Cardiac ventricle fibroblast (primary cell): ENCODE results near the gene M1AP. TPM values are rescaled to one million over a fixed set of nuclear protein-coding genes. Genes with fewer than 3 reads are reported as not detected.

Experiments used
- total RNA-seq: library from RNA; depleted of rRNA; stranded (reverse); fragments of >200 nt; gene quantifications from 2 replicates; pipeline ENCODE4 v1.2.3, GENCODE V29; 2015

Gene M1AP, protein sequence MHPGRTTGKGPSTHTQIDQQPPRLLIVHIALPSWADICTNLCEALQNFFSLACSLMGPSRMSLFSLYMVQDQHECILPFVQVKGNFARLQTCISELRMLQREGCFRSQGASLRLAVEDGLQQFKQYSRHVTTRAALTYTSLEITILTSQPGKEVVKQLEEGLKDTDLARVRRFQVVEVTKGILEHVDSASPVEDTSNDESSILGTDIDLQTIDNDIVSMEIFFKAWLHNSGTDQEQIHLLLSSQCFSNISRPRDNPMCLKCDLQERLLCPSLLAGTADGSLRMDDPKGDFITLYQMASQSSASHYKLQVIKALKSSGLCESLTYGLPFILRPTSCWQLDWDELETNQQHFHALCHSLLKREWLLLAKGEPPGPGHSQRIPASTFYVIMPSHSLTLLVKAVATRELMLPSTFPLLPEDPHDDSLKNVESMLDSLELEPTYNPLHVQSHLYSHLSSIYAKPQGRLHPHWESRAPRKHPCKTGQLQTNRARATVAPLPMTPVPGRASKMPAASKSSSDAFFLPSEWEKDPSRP
- total RNA-seq = 0.06 TPM in 1 of 2 replicates, not detected in the other

DNA sequence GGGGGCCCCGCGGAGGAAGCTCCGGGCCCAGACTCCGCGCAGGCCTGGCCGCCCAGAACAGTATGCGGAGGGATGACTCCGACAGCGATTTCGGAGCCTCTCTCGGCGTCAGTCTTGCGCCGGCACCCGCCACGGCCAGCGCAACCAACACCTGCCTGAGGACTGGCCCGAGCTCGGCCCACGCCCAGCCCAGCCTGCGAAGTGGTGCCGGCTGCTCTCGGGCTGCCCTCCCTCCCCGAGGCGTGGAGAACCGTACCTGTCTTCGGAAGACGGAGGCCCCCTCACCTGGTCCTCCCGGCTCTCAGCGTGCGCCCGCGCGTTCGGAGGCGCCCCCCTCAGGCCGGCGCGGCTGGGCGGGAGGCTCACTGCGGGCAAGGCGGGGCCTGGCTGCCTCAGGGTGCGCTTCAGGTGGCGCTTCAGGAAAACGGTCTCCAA, at the start of gene M1AP:
Gene M1AP (minus strand): TSS at position 322 of the 435 bp plus-strand sequence. CDS start 8,055 bp downstream, outside the sequence.

DNA sequence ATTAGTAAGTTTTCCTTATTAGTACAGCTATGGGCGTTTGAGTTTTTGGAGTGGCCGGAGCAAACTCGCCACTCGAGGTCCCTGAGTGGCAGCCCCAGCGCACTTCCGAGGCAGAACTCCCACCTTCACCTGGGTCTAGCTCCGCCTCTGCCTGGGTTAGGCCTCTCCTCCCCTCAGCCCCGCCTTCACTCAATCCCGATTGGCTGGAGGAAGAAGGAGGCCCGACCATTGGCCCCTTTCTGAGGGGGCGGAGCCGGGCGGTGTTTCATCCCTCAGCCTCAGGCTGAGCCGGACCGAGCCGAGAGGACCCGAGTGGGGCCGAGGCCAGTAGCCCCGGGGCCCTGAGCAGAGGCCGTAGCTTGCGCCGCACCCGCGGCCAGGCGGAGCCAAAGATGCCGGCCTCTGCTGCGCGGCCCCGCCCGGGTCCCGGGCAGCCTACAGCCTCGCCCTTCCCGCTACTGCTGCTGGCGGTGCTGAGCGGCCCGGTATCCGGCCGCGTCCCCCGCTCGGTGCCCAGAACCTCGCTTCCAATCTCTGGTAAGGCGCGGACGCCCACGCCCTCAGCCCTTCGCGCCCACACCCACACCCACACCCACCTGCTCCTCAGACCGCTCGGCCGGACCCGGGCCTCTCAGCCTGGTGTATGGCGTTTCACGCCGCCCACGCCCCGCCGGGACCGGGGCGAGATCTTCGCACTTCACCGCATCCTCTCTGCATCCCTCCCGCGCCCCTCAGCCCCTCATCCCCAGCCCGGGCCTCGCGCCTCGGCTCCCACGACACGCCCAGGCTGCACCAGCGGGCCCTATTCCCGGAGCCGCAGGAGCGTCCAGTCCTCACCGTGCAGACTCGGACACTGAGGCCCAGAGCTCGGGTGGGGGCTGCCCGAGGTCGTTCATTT, 6.1 kb upstream of the M1AP start, which contains the start of gene SEMA4F:
Gene SEMA4F (plus strand): TSS at position 263 of the 898 bp plus-strand sequence. CDS start 130 bp downstream, at position 393.

DNA sequence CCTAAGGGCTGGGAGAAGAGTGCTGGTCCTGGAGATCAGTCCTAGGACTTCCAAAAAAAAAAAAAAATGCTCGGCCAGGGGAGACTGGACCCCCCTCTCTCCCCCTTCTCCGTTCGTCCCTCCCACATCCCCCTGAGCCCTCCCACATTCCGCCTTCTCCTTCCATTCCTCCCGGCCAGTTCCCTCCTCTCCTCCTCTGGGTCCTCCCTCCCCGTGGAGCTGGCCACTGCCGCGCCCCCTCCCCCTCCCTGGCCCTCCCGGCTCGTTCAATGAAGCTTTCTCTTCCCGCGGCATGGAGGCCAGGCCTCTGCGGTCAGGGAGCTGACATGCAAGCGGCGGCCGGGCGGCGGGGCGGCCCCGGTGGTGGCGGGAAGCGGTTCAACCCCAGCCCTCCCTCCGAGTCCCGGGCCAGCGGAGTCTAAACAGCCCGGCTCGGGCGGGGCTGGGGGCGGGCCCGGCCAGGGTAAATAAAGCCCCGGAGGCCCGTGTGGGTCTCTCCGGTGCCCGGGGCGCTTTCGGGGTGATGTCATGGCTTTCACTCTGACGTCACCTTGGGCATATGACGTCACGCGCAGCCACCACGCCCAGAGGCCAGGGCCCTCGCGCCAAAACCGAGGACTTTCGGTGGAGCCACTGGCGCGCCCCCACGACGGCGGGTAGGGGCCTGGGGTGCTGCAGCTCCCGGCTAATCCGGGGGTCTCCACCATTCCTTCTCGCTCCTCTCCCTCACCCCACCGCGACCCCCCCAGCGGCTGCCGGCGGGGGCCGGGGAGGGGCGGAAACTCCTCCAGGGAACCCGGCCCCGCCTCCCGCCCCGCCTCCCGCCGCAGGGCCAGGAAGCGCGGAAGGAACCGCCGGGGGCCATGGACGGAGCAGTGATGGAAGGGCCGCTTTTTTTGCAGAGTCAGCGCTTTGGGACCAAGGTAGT, 94.0 kb downstream of the M1AP start, which contains the start of the genes DOK1 and LOXL3:
Gene DOK1 (plus strand): TSS at position 829 of the 928 bp plus-strand sequence. CDS start 35 bp downstream, at position 864.
Gene LOXL3 (minus strand): TSS at position 51 of the 928 bp plus-strand sequence. CDS start 1,308 bp downstream, outside the sequence.

DNA sequence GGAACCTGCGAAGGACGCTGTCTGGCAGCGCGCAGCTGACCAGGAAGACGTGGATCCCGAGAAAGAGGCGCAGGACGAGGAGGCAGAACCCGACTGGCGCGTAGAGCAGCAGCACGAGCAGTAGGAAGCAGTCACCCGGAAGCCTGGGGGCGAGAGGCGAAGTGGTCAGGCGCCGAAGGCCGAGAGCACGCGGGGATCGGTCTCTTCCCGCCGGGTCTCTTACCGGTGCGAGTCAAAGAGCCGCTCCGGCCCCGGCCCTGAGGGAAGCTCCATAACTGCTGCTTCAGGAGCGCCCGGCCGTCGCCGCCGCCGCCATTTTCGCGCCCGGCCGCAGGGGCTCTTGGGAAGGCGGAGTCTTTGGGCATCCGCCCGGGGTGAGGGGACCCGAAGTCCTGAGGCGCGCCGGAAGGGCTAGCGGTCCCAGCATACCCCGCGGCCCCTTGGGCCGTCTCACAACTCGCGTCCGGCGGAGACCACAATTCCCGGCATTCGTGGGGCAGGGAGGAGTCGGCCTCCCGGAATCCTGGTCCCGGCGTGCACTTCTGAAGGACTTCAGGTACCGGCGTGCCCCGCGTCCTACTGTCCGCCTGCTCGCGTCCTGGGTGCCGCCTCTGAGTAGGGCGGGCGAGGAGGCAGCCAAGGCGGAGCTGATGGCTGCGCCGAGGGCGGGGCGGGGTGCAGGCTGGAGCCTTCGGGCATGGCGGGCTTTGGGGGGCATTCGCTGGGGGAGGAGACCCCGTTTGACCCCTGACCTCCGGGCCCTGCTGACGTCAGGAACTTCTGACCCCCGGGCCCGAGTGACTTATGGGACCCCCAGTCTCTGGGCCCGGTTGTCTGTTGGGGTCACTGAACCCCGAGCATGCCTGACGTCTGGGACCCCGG, 118.5 kb downstream of the M1AP start, which contains the start of the genes AUP1 and HTRA2:
Gene AUP1 (minus strand): TSS at position 350 of the 882 bp plus-strand sequence. CDS start 77 bp downstream, at position 273.
Gene HTRA2 (plus strand): TSS at position 577 of the 882 bp plus-strand sequence. CDS start 74 bp downstream, at position 651.

DNA sequence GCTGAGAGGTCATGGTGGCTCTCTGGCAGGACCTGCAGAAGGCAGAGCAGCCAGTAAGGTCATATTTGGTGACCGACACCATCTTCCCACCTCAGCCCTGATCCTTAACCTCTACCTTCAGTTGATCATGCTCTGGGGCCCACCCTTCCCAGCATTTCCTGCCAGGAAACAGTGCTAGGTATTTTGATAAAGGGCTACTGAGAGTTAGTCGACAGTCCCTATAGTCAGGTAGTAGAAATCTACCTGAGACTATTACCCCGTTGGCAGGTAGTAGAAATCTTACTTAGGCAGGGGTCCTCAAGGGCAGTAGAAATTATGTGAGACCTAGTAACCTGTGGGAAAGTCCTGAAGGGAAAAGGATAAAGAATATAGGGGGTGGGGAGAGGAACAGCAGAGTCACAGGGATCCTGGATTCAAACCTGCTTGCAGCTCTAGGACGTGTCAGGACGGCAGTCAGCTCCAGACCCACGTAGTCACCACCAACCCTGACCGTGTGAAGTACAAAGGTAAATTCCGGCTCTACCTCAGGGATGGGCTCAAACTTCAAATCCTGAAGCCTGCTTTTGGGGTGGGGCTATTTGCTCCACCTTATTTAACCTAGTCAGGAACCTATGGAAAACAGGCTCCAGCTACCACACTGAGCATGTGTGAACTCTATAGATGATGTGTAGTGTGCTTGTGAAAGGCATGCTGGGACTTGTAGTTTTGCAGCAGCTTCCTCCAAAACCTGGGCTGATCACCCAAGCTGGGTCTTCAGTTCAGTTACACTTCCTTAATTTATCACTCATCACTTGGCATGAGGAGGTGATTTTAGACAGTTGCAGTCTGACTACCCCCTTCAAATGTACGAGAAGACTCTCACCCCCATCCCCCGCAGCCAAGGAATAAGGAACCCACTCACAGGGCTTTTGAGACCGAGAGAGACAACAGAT, 122.1 kb downstream of the M1AP start, which contains the start of gene DQX1:
Gene DQX1 (minus strand): TSS at position 515 of the 932 bp plus-strand sequence. CDS start 502 bp downstream, at position 13.

DNA sequence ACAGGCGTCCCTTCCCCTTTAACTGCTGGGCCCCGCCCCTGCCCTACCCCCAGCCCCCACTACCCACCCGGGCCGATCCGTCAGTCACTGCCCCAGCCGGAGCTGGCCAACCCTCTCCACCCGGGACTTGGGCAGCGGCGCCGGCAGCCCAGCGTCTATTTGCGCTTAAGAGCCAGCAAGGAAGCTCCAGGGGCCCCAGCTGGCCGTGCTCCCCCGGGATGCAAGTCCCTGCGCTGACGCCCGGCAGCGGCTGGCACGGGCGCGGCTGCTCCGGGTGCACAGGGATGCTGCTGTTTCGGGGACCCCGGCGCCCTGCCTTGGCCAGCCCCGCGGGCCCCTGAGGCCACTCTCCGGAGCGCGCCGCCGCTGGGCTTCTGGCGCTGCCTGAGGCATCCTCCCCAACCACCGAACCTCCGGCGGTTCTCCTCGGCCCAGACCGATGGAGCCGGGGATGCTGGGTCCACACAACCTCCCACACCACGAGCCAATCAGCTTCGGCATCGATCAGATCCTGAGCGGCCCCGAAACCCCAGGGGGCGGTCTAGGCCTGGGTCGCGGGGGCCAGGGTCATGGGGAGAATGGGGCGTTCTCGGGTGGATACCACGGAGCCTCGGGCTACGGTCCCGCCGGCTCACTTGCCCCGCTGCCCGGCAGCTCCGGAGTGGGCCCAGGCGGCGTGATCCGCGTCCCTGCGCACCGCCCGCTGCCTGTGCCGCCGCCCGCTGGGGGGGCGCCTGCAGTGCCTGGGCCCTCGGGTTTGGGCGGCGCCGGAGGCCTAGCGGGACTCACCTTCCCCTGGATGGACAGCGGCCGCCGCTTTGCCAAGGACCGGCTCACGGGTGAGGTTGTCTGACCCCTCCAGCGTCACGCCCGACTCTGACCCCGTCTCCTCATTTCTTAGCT, 133.5 kb downstream of the M1AP start, which contains the start of gene TLX2:
Gene TLX2 (plus strand): TSS at position 83 of the 903 bp plus-strand sequence. CDS start 357 bp downstream, at position 440.

Other genes starting within 250 kb of the M1AP start
- gene C2orf81, start 226.7 kb downstream of the M1AP start, total RNA-seq = 1.6 and 4.9 TPM in 2 replicates
- gene WDR54, start 226.6 kb downstream of the M1AP start, total RNA-seq = 19.8 and 20.9 TPM in 2 replicates
- gene RTKN, start 206.4 kb downstream of the M1AP start, total RNA-seq = 10.4 and 13.9 TPM in 2 replicates
- 16.6 and 18.4 TPM in 2 replicates for gene INO80B, start 193.2 kb downstream of the M1AP start, total RNA-seq
- 46.9 and 49.3 TPM in 2 replicates for gene WBP1, start 189.9 kb downstream of the M1AP start, total RNA-seq
- gene MOGS, start 182.9 kb downstream of the M1AP start, total RNA-seq = 41.9 and 45.2 TPM in 2 replicates
- gene MRPL53, start 175.7 kb downstream of the M1AP start, total RNA-seq = 17.1 and 46.9 TPM in 2 replicates
- gene CCDC142, start 165.3 kb downstream of the M1AP start, total RNA-seq = 7.0 and 15.5 TPM in 2 replicates
- 18.9 and 20.7 TPM in 2 replicates for gene TTC31, start 165.2 kb downstream of the M1AP start, total RNA-seq
- 3.2 TPM in 2 replicates for gene LBX2, start 148.7 kb downstream of the M1AP start, total RNA-seq
- gene PCGF1, start 140.6 kb downstream of the M1AP start, total RNA-seq = 8.9 and 13.4 TPM in 2 replicates
- gene TLX2, start 133.9 kb downstream of the M1AP start, total RNA-seq = not detected in 2 replicates
- gene DQX1, start 122.1 kb downstream of the M1AP start, total RNA-seq = not detected in 2 replicates
- gene AUP1, start 118.6 kb downstream of the M1AP start, total RNA-seq = 63.0 and 84.6 TPM in 2 replicates
- 14.9 and 21.3 TPM in 2 replicates for gene HTRA2, start 118.4 kb downstream of the M1AP start, total RNA-seq
- 21.8 and 27.0 TPM in 2 replicates for gene LOXL3, start 94.4 kb downstream of the M1AP start, total RNA-seq
- 28.5 and 32.5 TPM in 2 replicates for gene DOK1, start 93.6 kb downstream of the M1AP start, total RNA-seq
- 3.6 and 4.5 TPM in 2 replicates for gene SEMA4F, start 5.9 kb upstream of the M1AP start, total RNA-seq
- gene HK2, start 185.8 kb upstream of the M1AP start, total RNA-seq = 52.2 and 53.4 TPM in 2 replicates